HG03558 (cell line): ENCODE results near the gene INHBB.
"Not testable (repeated sequence)": the region's sequence is repeated elsewhere in the genome, so short reads cannot be mapped to it uniquely, and the experiment has no call there.

ENCODE experiments used
- ATAC-seq: cut with Tn5 transposase; IDR thresholded peaks from one replicate; pipeline ENCODE4 v1.9.1; 2021; ENCODE audit warnings: moderate number of reproducible peaks; ENCODE audit not compliant: unreplicated experiment; ENCODE audit errors: extremely low read depth

The INHBB gene

GRCh38 chr2:120346026-120346666, at the start of gene INHBB:
Gene INHBB, plus strand, starts transcription at chr2:120346136. Its CDS starts 53 bp downstream, at chr2:120346189.
- ATAC-seq = no peak

- no peak for ATAC-seq
Observed at GRCh38 chr2:120298173-120298835, 47.6 kb upstream of the INHBB start.

GRCh38 chr2:120299004-120299403, 46.9 kb upstream of the INHBB start:
- no peak for ATAC-seq

- ATAC-seq = no peak
Observed at GRCh38 chr2:120299561-120299960, 46.4 kb upstream of the INHBB start.

GRCh38 chr2:120300385-120300784, 45.6 kb upstream of the INHBB start:
- ATAC-seq = no peak

- ATAC-seq = no peak
Observed at GRCh38 chr2:120301284-120301683, 44.7 kb upstream of the INHBB start.

GRCh38 chr2:120302301-120302700, 43.6 kb upstream of the INHBB start:
- no peak for ATAC-seq

- ATAC-seq = no peak
Observed at GRCh38 chr2:120303177-120303576, 42.8 kb upstream of the INHBB start.

GRCh38 chr2:120305296-120305695, 40.6 kb upstream of the INHBB start:
- ATAC-seq = no peak

- no peak for ATAC-seq
Observed at GRCh38 chr2:120305937-120306490, 39.9 kb upstream of the INHBB start.

GRCh38 chr2:120307482-120307881, 38.5 kb upstream of the INHBB start:
- no peak for ATAC-seq

- ATAC-seq = no peak
Observed at GRCh38 chr2:120308038-120308910, 37.7 kb upstream of the INHBB start.

GRCh38 chr2:120310136-120310535, 35.8 kb upstream of the INHBB start:
- no peak for ATAC-seq

GRCh38 chr2:120310841-120311240, 35.1 kb upstream of the INHBB start:
- not testable (repeated sequence) for ATAC-seq

- no peak for ATAC-seq
Observed at GRCh38 chr2:120312076-120312475, 33.9 kb upstream of the INHBB start.

GRCh38 chr2:120312860-120313694, 32.9 kb upstream of the INHBB start:
- no peak for ATAC-seq

GRCh38 chr2:120313695-120314615, 32.0 kb upstream of the INHBB start:
- ATAC-seq = no peak

GRCh38 chr2:120314690-120315366, 31.1 kb upstream of the INHBB start:
- no peak for ATAC-seq
